ENCODE measurements around the gene GASK1A.

The GASK1A gene

DNA sequence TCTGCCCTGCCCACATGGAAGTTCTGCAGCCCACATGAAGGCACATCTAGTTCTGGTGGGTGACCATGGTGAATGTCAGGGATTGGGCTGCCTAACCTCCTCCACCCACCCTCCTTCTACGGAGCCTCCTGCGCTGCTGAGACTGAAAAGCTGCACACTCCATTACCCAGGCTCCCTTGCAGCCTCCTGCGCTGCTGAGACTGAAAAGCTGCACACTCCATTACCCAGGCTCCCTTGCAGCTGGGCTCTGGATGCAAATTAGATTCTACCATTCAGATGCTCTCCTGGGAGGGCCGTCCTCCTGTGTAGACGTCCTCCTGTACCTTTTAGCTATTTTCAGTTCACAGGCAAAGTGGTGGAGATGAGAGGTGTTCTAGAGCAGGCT is 94.7 kb downstream of the GASK1A start:
- no peak for DNase-seq (ENCODE audit: low read depth in 2 of 2)
- no peak overlapping the region for H3K4me3 ChIP-seq (replicated peaks in 1 of 2; ENCODE audit: low read depth in 2 of 2, low read length in 2 of 2)
- TF ChIP-seq, protein P1, sequence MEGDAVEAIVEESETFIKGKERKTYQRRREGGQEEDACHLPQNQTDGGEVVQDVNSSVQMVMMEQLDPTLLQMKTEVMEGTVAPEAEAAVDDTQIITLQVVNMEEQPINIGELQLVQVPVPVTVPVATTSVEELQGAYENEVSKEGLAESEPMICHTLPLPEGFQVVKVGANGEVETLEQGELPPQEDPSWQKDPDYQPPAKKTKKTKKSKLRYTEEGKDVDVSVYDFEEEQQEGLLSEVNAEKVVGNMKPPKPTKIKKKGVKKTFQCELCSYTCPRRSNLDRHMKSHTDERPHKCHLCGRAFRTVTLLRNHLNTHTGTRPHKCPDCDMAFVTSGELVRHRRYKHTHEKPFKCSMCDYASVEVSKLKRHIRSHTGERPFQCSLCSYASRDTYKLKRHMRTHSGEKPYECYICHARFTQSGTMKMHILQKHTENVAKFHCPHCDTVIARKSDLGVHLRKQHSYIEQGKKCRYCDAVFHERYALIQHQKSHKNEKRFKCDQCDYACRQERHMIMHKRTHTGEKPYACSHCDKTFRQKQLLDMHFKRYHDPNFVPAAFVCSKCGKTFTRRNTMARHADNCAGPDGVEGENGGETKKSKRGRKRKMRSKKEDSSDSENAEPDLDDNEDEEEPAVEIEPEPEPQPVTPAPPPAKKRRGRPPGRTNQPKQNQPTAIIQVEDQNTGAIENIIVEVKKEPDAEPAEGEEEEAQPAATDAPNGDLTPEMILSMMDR (IDR thresholded peaks at IDR 0.05; ENCODE audit: low read depth, low read length), result no peak

DNA sequence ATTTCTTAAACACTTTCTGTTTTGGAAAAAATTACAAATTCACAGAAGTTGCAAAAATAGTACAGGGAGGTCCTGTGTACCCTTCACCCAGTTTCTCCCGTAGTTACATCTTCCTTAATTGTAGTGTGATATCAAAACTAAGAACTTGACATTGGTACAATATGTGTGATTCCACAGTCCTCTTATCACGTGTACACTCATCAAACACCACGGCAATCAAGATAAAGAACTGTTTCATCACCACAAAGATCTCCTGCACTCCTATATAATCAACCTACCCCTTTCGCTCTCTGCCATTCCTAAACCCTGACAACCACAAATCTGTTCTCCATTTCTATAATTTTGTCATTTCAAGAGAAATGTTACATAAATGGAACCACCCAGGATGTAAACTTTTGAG is 95.4 kb downstream of the GASK1A start:
- DNase-seq (ENCODE audit: low read depth in 2 of 2), result no peak
- H3K4me3 ChIP-seq (replicated peaks in 1 of 2; ENCODE audit: low read depth in 2 of 2, low read length in 2 of 2), result no peak overlapping the region
- TF ChIP-seq, protein P1 (IDR thresholded peaks at IDR 0.05; ENCODE audit: low read depth, low read length), result no peak

DNA sequence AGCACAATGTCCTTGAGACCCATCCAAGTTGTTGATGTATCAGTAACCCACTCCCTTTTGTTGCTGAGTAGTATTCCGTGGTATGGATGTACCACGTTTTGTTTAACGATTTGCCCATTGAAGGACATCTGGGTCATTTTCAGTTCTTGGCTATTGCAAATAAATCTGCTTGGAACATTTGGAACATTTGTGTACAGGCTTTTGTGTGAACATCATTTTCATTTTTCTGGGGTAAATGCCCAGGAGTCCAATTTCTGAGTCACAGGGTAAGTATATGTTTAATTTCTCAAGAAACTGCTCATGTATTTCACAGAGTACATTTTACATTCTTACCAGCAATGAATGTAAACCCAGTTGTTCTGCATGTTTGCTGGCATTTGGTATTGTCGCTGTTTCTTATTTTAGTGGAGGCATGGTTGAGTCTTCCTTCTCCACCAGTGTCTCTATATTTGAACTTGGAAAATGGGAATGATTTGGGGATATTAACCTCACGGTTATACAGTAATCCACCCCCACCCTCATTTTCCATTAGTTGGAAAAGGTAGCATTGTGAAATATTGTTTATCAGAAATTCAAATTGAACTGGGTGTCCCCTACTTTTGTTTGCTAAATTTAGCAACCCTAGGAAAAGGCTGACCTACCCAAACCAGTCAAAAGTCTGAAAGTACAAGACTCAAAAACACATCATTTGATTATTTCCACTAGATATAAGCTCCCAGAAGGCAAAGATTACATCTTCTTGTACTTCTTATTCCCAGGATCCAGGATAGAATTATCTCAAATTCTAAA is 96.0 kb downstream of the GASK1A start:
- no peak for DNase-seq (ENCODE audit: low read depth in 2 of 2)
- no peak overlapping the region for H3K4me3 ChIP-seq (replicated peaks in 1 of 2; ENCODE audit: low read depth in 2 of 2, low read length in 2 of 2)
- TF ChIP-seq, protein P1 (IDR thresholded peaks at IDR 0.05; ENCODE audit: low read depth, low read length), result no peak

DNA sequence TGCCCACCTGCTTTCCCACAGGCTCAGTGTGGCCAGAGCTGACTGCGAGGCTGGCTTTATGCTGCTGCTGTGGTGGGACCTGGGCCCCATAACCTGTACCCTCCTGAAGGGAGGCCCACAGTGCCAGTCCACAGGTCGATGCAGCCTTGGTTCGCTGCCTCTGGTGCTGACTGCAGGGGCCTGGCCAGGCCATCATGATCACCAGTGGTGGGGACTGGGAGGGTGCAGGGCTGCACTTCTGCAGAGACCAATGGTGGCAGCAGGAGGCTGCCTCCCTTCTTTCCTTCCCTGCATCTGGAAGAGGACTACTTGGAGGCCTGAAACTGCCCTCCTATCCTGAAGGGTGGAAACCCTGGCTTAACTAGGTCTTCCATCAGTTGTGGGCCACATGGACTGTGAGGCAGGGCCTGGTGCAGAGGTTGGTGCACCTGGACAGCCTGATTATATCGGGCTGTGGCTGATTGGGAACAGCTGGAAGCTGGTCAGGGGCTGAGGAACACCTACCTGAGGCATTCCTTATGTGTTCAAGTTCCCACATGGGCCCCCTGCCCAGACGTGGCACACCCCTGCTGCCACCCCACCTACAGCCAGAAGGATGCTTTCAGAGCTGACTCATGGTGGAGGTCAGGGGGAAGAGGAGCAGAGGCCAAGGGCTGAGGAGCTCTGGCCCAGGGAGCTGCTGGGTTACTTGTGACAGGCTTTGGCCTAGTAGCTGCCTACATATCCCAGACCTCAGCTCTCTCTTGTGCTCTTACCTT is 97.0 kb downstream of the GASK1A start:
- no peak for DNase-seq (ENCODE audit: low read depth in 2 of 2)
- no peak overlapping the region for H3K4me3 ChIP-seq (replicated peaks in 1 of 2; ENCODE audit: low read depth in 2 of 2, low read length in 2 of 2)
- TF ChIP-seq, protein P1 (IDR thresholded peaks at IDR 0.05; ENCODE audit: low read depth, low read length), result no peak

DNA sequence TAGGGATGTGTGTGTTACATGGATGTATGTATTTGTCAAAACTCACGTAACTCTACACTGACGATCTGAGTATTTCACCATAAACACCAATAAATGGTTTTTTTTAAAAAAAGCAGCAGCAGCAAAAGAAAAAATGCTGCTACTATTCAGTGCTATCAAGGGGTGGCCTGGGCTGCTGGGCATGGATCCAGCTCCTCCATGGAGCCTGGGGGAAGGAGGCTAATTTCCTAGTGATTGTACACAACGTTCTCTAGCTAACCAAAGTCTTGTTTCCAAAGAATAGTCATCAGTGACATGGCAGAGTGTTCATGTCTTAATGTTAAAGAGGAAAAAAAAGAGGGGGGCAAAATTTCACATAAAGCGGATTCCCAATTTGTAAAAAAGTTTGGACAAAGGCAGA is 97.7 kb downstream of the GASK1A start:
- TF ChIP-seq, protein P1 (IDR thresholded peaks at IDR 0.05; ENCODE audit: low read depth, low read length), result no peak
- no peak overlapping the region for H3K4me3 ChIP-seq (replicated peaks in 1 of 2; ENCODE audit: low read depth in 2 of 2, low read length in 2 of 2)
- DNase-seq (ENCODE audit: low read depth in 2 of 2), result peak in 1 of 2 donors; percentile 49

DNA sequence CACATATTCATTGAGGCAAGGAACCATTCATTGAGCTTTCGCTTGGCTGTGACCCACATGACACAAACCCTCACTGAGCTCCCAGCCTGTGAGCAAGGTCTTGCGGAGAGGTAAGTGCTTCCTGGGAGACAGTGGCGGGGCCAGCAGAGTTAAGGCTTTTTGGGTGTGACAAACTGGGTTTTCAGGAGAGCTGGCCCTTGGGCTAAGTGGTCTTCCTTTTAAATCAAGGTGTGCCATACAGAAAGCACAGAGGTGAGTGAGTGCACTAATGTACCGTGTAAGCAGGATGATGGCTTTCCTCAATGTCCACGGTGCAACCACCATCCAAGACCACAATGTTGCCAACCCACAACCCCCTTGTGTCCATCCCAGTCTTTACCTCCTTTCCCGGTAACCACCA is 98.2 kb downstream of the GASK1A start:
- TF ChIP-seq, protein P1 (IDR thresholded peaks at IDR 0.05; ENCODE audit: low read depth, low read length), result no peak
- DNase-seq (ENCODE audit: low read depth in 2 of 2), result no peak
- no peak overlapping the region for H3K4me3 ChIP-seq (replicated peaks in 1 of 2; ENCODE audit: low read depth in 2 of 2, low read length in 2 of 2)
